ENCODE data around the gene PHF14.

PHF14 gene

DNA sequence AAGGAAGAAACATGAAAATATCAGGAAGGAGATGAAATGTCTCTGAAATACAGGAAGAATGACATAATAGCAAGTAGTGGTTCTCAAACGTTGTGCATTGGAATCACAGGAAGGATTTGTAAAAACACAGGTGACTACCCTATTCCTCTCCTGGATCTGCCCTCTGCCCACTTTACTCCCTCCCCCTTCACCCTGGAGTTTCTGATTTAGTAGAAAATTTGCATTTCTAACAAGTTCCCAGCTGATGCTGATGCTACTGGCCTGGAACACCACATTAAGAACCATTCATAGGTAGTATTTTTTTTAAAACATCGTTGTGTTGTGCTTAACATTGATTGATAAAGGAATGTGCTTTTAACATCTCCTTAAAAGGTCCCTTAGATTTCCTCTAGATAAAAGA, 130.9 kb downstream of the PHF14 start:
- no peak for DNase-seq

GRCh38 chr7:11109659-11110058, 136.0 kb downstream of the PHF14 start:
- no peak for DNase-seq

DNA sequence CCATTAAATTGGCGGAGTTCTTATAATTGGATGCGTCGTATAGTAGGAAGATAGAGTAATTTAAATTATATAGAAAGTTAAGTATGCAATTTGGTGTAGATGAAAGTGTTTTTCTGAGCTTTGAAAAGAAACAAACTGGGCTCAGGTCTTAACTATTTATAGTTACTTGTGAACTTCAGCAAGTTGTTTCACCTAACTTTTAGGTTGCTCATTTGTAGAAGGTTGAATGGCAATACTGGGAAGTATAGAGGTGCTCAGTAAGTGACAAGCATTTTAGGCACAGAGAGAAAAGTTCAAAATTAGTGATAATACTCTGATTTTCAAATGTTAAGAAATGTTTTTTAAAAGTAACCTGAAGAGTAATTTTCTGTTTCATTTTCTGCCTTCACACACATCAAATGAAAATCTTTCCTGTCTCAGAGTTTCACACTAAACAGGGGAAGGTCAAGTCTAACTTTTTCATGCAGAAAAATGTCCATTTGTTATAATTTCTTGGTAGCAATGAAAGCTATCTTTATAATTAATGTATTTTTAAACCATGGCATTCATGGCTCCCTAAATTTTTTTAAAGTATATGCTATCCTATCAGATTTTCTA, 146.5 kb downstream of the PHF14 start:
- no peak for DNase-seq

DNA sequence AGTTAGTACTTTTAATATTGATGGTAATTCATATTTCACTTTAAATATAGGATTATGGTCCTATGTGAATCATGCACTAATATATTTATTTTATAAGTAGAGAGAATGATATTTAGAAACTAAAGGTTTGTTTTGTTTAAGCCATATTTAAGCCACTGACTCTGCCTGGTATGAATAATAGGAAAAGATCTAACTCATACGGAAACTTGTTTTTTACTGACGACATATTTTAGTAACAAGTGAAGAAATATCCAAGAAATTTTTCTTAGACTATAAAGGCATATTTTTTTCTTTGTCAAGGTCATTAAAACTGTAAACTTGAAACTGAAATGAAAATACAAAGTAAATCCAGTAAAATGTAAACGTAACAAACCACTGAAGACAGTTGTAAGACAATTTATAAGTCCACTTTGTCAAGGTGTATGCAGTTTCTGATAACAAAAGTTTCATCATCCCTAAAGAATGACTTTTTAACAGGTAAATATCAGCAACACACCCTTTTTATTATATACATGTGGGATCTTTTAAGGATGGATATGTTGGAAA, 147.1 kb downstream of the PHF14 start:
- no peak for DNase-seq

DNA sequence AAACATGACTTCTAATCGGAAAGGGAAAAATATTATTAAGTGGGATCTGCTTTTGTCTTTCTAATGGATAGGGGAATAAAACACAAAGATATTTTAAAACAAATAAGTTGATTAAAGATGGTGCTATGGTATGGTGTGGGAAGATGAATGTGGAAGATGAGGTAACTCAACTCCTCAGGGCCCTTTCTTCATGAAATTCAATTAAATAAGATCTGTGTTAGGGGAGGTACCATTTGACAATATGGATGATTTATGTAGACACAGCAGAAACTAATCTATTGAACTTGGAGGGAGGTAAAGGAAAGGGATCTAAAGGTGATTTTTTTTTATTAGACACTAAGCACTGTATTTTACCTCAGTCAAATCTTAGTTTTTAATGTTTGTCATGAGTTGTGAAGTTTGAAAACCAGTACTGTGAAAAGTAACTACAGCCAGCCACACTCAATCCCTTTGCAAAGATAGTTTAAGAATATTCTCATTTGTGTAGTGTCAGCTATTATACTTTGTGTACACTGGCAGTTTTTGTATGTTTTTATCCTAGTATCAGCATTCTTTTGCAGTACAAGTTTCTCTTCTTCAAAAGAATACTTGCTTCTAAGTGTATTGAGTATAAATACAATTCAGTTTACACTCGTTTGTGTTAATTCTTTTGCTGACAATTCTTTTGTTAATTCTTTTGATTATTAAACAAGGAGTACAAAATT, 151.3 kb downstream of the PHF14 start:
- DNase-seq: no peak

DNA sequence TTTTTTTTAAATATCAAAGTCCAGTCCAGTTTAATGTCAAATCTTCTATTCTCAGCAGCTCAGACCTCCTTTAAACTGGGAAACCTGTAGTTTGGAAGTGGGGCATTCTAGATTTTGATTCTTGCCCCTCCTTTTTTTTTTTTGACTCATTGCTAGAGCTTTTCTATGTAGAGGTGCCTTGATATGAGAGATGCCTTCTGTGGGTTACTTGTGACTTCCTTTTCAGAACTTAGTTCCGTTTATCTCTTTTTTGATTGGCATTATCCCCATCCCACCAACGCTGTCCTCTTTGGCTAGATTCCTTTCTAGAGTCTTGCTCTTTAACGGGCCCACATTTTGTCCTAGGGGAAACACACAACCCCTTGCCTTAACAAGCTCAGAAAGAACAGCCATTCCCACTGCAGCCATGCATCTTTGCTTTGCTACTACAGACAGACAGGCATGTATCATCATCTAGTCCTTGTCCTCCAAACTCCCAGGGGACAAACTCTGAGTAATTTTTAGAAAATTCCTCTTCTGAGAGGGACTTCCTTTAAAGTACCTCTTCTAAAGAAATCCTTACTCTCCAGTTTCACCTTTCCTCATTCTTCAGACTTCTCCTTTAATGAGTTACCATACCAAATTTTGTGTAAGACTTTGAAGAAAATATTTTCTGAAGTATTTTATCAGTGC, 153.6 kb downstream of the PHF14 start:
- DNase-seq: no peak

DNA sequence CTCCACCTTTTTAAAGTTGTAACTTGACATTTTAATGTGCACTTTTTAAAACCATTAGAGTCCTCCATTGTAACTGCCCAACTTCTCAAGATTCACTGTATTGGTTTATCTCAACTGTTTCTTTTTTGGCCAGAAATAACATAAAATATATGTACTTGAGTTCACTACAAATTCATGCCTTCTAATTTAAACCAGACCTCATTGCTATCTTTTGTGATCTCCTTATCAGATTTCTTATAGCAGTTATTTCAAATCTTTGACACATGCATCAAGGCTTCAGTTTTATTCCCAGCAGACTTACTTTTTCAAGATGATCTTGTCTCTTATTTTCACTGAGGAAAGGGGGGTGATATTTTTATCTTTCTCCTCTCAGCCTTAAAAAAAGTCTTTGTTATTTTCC, 154.3 kb downstream of the PHF14 start:
- DNase-seq: no peak

DNA sequence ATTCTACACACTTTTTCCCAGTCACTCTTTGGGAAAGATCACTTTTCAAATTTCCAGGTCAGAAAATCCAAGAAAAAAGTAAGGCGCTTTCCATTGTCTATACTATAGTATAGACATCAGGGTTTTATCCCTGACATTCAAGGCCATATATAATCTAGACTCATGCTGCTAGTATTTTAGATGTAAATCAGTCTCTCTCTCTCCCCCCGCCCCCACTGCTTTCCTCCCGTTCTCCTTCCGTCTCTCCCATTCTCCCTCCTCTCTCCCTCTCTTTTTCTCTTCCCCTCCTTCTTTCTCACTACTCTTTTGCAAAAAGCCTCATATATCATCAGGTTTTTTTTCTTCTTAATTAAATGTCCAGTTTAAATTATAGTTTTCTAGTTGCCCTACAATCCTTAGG, 154.8 kb downstream of the PHF14 start:
- no peak for DNase-seq

DNA sequence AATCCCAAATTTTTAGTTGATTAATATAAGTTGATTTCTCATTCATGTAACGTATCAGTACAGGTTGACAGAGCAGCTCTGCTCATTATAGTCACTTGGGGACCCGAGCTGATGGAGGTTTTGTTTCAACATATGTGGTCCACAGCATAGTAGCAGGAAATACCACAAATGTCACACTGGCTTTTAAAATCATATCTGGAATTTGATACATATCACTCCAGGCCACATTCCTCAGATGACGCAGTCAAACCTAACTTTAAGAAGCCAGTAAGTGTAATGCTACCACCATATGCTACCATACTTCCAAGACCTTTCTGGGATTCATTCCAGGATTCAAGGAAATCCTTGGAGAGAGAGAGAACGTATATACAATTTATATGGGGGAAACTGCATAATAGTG, 156.3 kb downstream of the PHF14 start:
- DNase-seq: no peak

GRCh38 chr7:11130601-11131000, 156.9 kb downstream of the PHF14 start:
- DNase-seq: no peak

- no peak for DNase-seq
These were observed 159.8 kb downstream of the PHF14 start for GRCh38 chr7:11133436-11133959.

GRCh38 chr7:11135573-11135972, 161.9 kb downstream of the PHF14 start:
- DNase-seq: no peak

GRCh38 chr7:11141541-11141940, 167.9 kb downstream of the PHF14 start:
- no peak for DNase-seq

GRCh38 chr7:11153694-11154093, 180.0 kb downstream of the PHF14 start:
- DNase-seq: no peak

- no peak for DNase-seq
These were observed 182.2 kb downstream of the PHF14 start for GRCh38 chr7:11155883-11156282.

- no peak for DNase-seq
These were observed 187.8 kb downstream of the PHF14 start for GRCh38 chr7:11161499-11161898.

DNA sequence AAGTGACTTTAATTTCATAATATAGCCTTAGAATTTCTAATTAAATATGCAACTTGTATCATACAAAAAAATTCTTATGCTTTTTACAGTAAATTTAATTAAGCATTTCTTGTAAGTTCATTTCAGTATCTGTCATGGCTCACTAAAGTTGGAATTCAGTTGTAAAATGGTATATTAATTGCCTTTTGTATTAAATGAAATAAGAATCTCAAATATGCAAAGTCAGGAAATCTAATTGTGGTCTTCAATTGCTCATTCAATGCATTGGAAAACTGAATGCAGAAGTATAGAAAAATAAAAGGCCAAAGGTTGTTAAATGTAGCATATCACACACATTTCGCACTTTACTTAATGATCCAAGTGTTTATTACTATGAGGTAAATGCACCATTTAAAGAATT, 189.5 kb downstream of the PHF14 start:
- no peak for DNase-seq

DNA sequence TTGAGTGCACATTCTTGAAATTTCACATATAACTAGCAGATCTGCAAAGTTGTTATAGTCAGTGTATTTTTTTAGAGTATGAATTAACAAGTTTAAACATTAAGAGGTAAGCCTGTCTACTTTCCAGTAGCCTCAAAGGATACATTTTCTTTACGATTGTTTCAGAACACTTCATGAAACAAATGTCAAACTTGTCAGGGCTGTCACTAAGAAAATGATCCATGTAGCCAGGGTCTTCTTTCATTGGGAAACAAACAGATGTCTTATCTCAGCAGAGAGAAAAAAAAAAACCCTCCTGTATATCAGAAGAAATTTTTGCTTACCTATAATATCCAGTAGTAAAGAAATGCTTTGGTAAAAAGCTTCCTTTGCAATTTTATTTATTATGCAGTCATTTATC, 192.4 kb downstream of the PHF14 start:
- no peak for DNase-seq

GRCh38 chr7:11168650-11169170, 195.0 kb downstream of the PHF14 start:
- DNase-seq: no peak

GRCh38 chr7:11170175-11170574, 196.5 kb downstream of the PHF14 start:
- peak in 3 of 56 donors; percentile 0 to 29 (median 3) for DNase-seq

DNA sequence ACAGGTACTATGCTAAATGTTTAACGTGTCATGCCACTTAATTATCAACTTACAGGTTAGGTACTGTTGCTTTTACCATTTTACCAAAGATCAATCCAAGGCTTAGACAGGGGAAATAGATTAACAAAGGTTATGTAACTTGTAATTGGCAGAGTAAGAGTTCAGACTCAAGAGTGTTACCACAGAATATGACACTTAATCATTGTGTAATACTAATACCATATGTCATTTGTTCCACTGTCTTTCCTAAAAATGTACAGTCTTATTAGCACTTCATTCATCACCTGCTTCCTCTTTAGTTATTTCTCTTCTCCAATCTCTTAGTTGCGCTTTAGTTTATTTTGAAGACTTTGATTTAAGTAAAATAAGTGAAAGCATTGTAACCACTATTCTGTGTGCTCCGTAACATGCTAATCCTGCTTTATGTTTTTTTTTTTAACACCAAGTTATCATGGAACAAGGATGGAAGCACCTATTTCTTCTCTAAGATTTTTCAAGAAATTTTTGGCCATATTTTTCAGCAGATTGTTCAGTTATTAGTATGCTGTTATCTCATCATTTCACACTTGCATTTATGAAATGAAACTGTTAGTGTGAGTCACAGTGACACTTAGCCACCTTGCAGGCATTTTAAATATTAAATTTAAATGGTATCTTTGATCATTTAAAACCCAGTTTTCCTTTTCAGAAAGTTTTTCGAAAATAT, 197.3 kb downstream of the PHF14 start:
- DNase-seq: no peak
